Measurements from ENCODE around the gene ROR1.

DNA sequence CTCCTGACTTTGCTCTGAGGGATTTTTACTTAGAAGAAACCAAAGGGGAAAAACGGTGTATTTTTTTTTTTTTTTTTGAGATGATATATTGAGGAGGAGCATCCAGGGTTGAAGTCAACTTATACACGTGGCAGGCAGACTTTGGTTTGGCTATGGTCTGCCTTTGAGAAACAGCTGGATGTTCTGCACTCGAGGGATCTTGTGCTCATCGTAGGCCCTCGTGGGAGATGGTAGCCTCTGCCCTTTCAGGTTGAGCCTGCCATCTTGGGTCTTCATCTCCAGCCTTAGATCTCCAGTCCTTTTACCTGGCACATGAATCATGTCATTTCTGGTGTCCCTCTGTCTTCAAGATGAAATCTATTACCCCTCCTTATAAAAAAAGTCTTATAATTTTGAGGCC lies 362.5 kb downstream of the ROR1 start:
- no peak for TF ChIP-seq EZH2 (IDR thresholded peaks at IDR 0.05)
- no peak for TF ChIP-seq CTCF (IDR thresholded peaks at IDR 0.05 in 2 of 3, conservative IDR thresholded peaks at IDR 0.05 in 1 of 3; ENCODE audit: borderline replicate concordance in 1 of 3, insufficient read depth in 1 of 3, low read depth in 2 of 3, low read length in 2 of 3)
- TF ChIP-seq POLR2AphosphoS5 (IDR thresholded peaks at IDR 0.05; ENCODE audit: low read depth, low read length): no peak
- TF ChIP-seq SP1 (IDR thresholded peaks at IDR 0.05; ENCODE audit: low read depth): no peak
- no peak for TF ChIP-seq RAD21 (IDR thresholded peaks at IDR 0.05; ENCODE audit: low read depth)
- no peak for TF ChIP-seq FOSL1 (IDR thresholded peaks at IDR 0.05; ENCODE audit: low read depth)
- TF ChIP-seq EGR1 (IDR thresholded peaks at IDR 0.05; ENCODE audit: low read depth): no peak
- TF ChIP-seq, protein P1, sequence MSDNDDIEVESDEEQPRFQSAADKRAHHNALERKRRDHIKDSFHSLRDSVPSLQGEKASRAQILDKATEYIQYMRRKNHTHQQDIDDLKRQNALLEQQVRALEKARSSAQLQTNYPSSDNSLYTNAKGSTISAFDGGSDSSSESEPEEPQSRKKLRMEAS (IDR thresholded peaks at IDR 0.05): no peak
- TF ChIP-seq TCF7L2 (IDR thresholded peaks at IDR 0.05; ENCODE audit: borderline replicate concordance, extremely low read depth, insufficient read depth, insufficient read length): no peak
- no peak for TF ChIP-seq JUND (IDR thresholded peaks at IDR 0.05)
- no peak for TF ChIP-seq POLR2A (IDR thresholded peaks at IDR 0.05; ENCODE audit: borderline replicate concordance, extremely low read depth, insufficient read depth, insufficient read length)
- TF ChIP-seq SRF (IDR thresholded peaks at IDR 0.05; ENCODE audit: low read depth): no peak
- TF ChIP-seq REST (IDR thresholded peaks at IDR 0.05; ENCODE audit: low read depth): no peak
- TF ChIP-seq YY1 (IDR thresholded peaks at IDR 0.05; ENCODE audit: extremely low read depth, insufficient replicate concordance, low read depth, low read length): no peak

Measured in HCT116 (cell line).